ENCODE measurements around the gene ATXN1.
"Not testable (repeated sequence)": the region's sequence is repeated elsewhere in the genome, so short reads cannot be mapped to it uniquely, and the experiment has no call there.

Gene ATXN1

GRCh38 chr6:16760516-16761470 is at the start of gene ATXN1:
TSS of gene ATXN1 (minus strand) at chr6:16761460.
- no peak for DNase-seq (ENCODE audit: low spot score)

GRCh38 chr6:16810411-16810810 is 49.2 kb upstream of the ATXN1 start:
- no peak for DNase-seq (ENCODE audit: low spot score)

GRCh38 chr6:16809753-16810358 is 48.6 kb upstream of the ATXN1 start:
- DNase-seq (ENCODE audit: low spot score) = no peak

- no peak for DNase-seq (ENCODE audit: low spot score)
Observed at GRCh38 chr6:16807956-16808355, 46.7 kb upstream of the ATXN1 start.

GRCh38 chr6:16806363-16806762 is 45.1 kb upstream of the ATXN1 start:
- DNase-seq (ENCODE audit: low spot score) = no peak

- DNase-seq (ENCODE audit: low spot score) = no peak
Observed at GRCh38 chr6:16805243-16805950, 44.1 kb upstream of the ATXN1 start.

- no peak for DNase-seq (ENCODE audit: low spot score)
Observed at GRCh38 chr6:16804546-16805242, 43.4 kb upstream of the ATXN1 start.

- DNase-seq (ENCODE audit: low spot score) = no peak
Observed at GRCh38 chr6:16803294-16804200, 42.3 kb upstream of the ATXN1 start.

- no peak for DNase-seq (ENCODE audit: low spot score)
Observed at GRCh38 chr6:16802071-16802470, 40.8 kb upstream of the ATXN1 start.

GRCh38 chr6:16800942-16801341 is 39.7 kb upstream of the ATXN1 start:
- DNase-seq (ENCODE audit: low spot score) = no peak

GRCh38 chr6:16800341-16800740 is 39.1 kb upstream of the ATXN1 start:
- DNase-seq (ENCODE audit: low spot score) = no peak

GRCh38 chr6:16799279-16800193 is 38.3 kb upstream of the ATXN1 start:
- peak; percentile 22 for DNase-seq (ENCODE audit: low spot score)

GRCh38 chr6:16793828-16794412 is 32.7 kb upstream of the ATXN1 start:
- no peak for DNase-seq (ENCODE audit: low spot score)

- DNase-seq (ENCODE audit: low spot score) = no peak
Observed at GRCh38 chr6:16789329-16790038, 28.2 kb upstream of the ATXN1 start.

GRCh38 chr6:16787128-16787682 is 25.9 kb upstream of the ATXN1 start:
- DNase-seq (ENCODE audit: low spot score) = no peak

GRCh38 chr6:16785496-16785895 is 24.2 kb upstream of the ATXN1 start:
- DNase-seq (ENCODE audit: low spot score) = no peak

- not testable (repeated sequence) for DNase-seq (ENCODE audit: low spot score)
Observed at GRCh38 chr6:16784957-16785356, 23.7 kb upstream of the ATXN1 start.

- DNase-seq (ENCODE audit: low spot score) = no peak
Observed at GRCh38 chr6:16783952-16784565, 22.8 kb upstream of the ATXN1 start.

Data from RKO (cell line).